Kidney epithelial cell (primary cell): ENCODE data around the gene ARHGAP29. TPM values are rescaled to one million over a fixed set of nuclear protein-coding genes. Genes with fewer than 3 reads are reported as not detected.

ENCODE experiments used
- DNase-seq: peaks from one replicate; pipeline ENCODE4 v3.0.0-alpha.2; 2010; ENCODE audit warnings: low read depth
- H3K27me3 ChIP-seq: 2 replicates; pipeline ENCODE4 v1.6.0; 2011; ENCODE audit warnings: low read length; ENCODE audit not compliant: control insufficient read depth, insufficient read depth
- H3K36me3 ChIP-seq: 2 replicates; pipeline ENCODE4 v1.5.1; 2011; ENCODE audit warnings: low read length; ENCODE audit not compliant: control insufficient read depth, insufficient read depth
- H3K4me3 ChIP-seq: 2 replicates; pipeline ENCODE4 v1.5.1; 2011; ENCODE audit warnings: low read depth, mild to moderate bottlenecking, control low read depth, low read length
- total RNA-seq: library from RNA; depleted of rRNA; stranded (reverse); fragments of >200 nt; gene quantifications from 2 replicates; pipeline ENCODE4 v1.2.3, GENCODE V29; 2015
- TF ChIP-seq, protein P1 (sequence below): IDR thresholded peaks from 2 replicates; pipeline ENCODE4 v1.5.1; 2011; ENCODE audit warnings: mild to moderate bottlenecking, moderate library complexity, low read length, control low read depth, inconsistent platforms; ENCODE audit not compliant: insufficient read depth, poor library complexity, severe bottlenecking

ARHGAP29 gene
- total RNA-seq, 1 donor from 2014 or later, result 82.3 TPM

DNA sequence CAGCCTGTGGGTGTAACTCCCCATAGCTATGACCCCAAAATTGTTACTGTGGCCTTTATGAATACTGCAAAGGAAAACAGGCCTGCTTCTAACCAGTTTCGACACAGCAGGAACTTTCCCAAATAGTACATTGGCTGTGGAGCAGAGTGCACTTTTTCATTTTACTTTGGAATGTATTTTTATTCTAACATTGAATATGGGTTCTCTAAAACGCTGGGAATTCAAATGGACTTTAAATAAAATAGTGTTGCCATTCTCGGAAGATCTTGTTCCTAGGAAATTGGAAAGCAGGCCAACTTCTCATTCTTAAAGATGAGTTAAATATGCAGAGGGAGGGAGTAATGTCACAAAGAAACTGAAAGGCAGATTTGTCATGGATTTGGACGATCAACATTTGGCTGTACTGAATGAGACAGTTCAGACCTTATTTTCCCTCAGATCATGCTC lies 39.6 kb upstream of the ARHGAP29 start:
- DNase-seq, result no peak
- no peaks in the 10 kb centered on the region for H3K36me3 ChIP-seq
- no peak overlapping the region for H3K4me3 ChIP-seq
- H3K27me3 ChIP-seq, result no peaks in the 10 kb centered on the region
- TF ChIP-seq, protein P1, sequence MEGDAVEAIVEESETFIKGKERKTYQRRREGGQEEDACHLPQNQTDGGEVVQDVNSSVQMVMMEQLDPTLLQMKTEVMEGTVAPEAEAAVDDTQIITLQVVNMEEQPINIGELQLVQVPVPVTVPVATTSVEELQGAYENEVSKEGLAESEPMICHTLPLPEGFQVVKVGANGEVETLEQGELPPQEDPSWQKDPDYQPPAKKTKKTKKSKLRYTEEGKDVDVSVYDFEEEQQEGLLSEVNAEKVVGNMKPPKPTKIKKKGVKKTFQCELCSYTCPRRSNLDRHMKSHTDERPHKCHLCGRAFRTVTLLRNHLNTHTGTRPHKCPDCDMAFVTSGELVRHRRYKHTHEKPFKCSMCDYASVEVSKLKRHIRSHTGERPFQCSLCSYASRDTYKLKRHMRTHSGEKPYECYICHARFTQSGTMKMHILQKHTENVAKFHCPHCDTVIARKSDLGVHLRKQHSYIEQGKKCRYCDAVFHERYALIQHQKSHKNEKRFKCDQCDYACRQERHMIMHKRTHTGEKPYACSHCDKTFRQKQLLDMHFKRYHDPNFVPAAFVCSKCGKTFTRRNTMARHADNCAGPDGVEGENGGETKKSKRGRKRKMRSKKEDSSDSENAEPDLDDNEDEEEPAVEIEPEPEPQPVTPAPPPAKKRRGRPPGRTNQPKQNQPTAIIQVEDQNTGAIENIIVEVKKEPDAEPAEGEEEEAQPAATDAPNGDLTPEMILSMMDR, result no peak

DNA sequence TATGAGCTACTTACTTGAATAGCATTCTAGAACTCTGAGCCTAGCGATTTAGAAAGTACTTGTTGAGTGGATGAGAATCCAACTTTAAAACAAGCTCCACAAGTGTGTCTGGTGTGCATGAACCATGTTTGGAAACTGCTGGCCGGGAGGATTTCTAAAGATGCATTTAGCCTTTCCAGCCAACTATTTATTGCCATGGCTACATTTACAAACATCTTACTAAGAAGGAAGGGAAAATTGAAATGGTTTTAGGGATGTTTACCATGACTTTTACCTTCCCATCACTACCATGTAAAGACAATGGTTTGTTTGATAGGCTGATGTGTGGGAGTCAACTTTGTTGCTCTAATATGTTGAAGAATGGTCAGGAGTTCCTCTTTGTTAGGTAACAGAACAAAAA lies 37.7 kb upstream of the ARHGAP29 start:
- H3K4me3 ChIP-seq, result no peak overlapping the region
- no peaks in the 10 kb centered on the region for H3K27me3 ChIP-seq
- H3K36me3 ChIP-seq, result no peaks in the 10 kb centered on the region
- TF ChIP-seq, protein P1, result no peak
- no peak for DNase-seq

DNA sequence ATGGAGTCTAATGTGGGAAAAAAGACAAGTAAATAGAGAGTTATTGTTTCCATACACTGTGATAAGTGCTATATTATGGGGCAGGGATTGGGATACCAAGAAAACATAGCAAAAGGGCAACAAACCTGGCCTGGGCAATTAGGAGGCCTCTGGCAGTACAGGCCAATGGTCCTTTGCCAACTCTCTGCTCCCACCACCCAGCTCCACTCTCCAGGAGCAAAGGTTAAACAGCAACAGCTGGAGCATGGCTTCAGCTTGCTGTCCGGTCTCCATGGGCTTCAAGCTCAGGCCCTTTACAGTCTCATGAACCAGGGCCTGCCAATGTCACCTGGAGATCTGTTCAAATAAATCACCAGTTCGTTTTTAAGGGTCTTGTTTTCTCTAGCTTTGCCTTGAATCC lies 37.2 kb upstream of the ARHGAP29 start:
- DNase-seq, result no peak
- TF ChIP-seq, protein P1, result no peak
- Histone ChIP-seq H3K27me3 (no peaks in the 10 kb centered on the region), H3K4me3 (no peak overlapping the region), H3K36me3 (no peaks in the 10 kb centered on the region)

DNA sequence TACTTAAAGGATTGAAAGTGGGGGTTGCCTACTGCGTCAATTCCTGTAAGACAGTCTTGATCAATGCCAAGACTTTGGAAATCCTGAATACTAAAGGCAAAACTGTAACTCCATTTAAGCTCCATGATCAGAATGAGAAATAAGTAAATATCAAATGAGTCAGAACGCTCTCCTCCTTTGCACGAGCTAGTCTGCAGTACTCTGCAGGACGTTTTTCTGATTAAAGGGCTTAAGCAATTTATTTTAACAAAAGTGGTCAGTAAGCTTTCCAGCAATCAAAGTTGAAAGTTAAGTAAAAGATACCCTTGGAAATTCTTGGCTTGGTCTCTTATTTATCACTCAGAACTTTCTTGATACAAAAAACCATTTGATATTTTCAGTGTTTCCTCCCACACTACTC lies 35.7 kb upstream of the ARHGAP29 start:
- TF ChIP-seq, protein P1, result no peak
- H3K4me3 ChIP-seq, result no peak overlapping the region
- H3K36me3 ChIP-seq, result no peaks in the 10 kb centered on the region
- no peaks in the 10 kb centered on the region for H3K27me3 ChIP-seq
- no peak for DNase-seq

DNA sequence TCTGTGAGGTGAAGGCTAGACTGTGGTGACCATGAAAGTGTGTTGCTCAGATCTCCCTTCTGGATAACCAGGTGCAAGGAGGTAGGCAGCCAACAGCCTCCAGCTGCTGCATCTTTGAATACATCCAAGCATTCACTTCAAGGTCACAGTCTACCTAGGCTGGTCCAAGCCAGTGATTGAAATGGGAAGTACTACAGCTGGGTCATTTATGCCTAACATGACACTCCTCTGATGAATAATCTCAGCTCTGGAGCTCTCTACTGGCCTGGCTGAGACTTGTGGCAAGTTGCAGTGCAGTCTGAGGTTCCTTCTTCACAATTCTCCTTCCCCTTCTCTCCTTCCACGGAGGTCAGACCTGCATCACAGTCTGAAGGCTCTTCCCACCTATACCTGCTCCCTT lies 35.0 kb upstream of the ARHGAP29 start:
- TF ChIP-seq, protein P1, result no peak
- H3K27me3 ChIP-seq, result no peaks in the 10 kb centered on the region
- no peaks in the 10 kb centered on the region for H3K36me3 ChIP-seq
- no peak for DNase-seq
- H3K4me3 ChIP-seq, result no peak overlapping the region

DNA sequence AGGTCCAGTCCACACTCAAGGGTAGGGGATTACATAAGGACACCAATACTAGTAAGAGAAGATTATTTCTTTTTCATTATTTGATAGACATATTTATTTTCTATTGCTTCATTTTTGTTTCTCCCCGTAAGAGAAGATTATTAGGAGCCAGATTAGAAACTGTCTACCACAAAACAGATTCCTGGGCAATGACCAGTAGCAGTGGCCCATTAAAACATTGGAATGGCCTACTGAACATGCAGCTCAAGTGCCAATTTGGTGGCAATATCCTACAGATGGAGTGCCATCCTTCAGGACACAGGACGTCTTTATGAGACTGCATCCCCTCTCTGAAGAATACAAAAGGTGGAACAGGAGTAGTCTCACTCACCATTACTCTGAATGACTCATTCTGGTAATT lies 34.0 kb upstream of the ARHGAP29 start:
- Histone ChIP-seq H3K4me3 (no peak overlapping the region), H3K27me3 (no peaks in the 10 kb centered on the region), H3K36me3 (no peaks in the 10 kb centered on the region)
- no peak for DNase-seq
- TF ChIP-seq, protein P1, result no peak
